Stimulated activated CD8-positive, alpha-beta memory T cell treated with anti-CD3 and anti-CD28 coated beads, Interleukin-7, amount 100 ng/mL, for 48 hours (primary cell): ENCODE results near the gene ERN1.

Source experiments
- DNase-seq, 2 donors: peaks; one replicate each; pipeline ENCODE4 v3.0.0-alpha.2; 2020; ENCODE audit warnings: low read depth in 1 of 2; ENCODE audit errors: extremely low read depth in 1 of 2

ERN1 gene

DNA sequence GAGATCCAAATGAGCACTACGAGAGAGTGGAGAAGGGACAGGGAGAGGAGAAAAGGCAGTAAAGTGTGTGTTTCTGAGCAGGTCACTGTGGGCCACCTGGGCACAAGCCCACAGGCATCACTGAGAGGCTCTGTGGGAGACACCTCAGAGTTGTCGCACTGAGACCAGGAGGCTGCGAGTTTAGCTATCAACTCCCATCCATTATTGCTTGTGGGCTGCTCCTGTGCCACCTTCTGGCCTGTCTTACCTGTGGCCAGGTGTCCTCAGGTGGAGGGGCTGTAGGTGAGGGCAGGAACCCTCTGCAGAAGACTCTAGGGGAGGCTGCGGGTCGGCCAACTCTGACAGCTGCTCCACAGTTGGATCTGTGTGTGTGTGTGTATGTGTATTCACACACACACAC is 134.3 kb downstream of the ERN1 start:
- DNase-seq, result no peak

DNA sequence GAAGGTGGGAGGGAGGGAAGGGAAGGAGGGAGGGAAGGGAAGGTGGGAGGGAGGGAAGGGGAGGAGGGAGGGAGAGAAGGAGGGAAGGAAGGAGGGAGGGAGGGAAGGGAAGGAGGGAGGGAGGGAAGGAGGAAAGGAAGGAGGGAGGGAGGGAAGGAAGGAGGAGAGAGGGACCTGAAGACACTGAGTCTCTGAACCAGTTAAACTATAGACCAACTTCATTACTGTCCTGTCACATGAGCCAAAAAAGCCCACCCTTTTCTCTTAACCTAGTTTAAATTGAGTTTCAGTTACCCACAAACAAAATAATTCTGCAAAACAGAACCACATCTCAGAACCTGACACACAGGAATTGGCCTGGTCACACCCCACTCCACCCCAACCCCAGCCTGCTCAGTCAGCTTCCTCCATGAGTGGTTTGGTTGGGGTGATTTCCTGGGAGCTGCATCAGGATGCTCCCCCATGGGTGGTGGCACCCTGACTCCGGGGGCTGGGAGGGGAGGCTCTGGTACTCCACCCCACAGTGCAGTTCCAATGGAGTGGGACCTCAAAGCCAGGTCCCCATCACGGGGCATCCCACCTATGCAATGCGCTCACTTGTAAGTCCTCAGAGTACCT is 136.5 kb downstream of the ERN1 start:
- DNase-seq, result no peak

DNA sequence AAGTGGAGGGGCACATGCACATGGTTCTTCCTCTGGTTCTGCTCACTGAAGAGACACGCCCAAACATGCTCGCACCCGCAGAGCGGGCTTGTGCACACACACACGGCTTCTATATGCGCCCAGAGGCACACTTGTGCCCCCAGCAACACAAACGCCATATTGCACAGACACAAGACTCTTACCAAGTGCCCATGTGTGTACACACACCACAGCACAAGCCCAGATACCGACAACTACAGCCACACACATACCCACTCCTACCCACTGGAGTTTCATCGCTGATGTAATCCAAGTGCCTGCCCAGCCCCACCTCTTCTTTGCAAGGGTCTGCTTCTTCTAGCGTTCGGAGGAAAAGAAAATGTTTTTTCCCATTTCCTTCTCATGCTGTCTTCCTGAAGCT is 138.3 kb downstream of the ERN1 start:
- DNase-seq, result no peak

DNA sequence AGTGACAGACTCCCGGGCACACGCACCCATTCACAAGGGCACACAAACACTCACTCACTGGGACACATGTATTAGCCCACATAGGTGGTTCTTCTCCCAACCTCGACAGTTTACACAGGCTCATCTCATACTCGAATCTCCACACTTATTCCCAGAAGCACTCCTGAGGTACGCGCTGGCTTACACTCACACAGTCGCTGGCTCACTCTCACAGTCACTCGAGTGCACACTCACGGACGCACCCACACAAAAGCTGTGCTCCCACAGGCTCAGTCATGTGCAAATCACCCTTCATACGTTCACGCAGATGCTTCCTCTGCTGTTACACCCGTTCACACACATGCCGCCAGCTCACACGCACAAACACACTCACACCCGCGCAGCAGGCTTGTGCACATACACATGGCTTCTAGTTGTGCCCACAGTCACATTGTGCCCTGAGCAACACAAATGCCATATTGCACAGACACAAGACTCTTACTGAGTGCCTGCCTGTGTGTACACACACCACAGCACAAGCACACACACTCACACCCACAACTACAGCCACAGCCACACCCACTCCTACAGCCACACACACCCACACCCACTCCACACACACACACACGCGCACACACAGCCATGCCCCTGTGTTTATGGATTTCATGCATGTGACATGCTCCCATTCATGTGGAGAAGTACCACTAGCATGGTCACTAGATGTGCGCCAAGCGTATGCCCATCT is 140.2 kb downstream of the ERN1 start:
- no peak for DNase-seq
